SKM-1 treated with dmso at 0.1 percent for 144 hours (cell line): ENCODE measurements around the gene JAK1.
A peak's percentile ranks its signal among the peaks of the same experiment; 100 is the strongest.
"Not testable (repeated sequence)": the region's sequence is repeated elsewhere in the genome, so short reads cannot be mapped to it uniquely, and the experiment has no call there.

Experiments
- DNase-seq: peaks from one replicate; lab custom pipeline; 2025; ENCODE audit not compliant: unreplicated experiment; lab: John Stamatoyannopoulos, UW

The JAK1 gene

GRCh38 chr1:64923294-64923718, 43.0 kb downstream of the JAK1 start:
- no peak for DNase-seq

DNA sequence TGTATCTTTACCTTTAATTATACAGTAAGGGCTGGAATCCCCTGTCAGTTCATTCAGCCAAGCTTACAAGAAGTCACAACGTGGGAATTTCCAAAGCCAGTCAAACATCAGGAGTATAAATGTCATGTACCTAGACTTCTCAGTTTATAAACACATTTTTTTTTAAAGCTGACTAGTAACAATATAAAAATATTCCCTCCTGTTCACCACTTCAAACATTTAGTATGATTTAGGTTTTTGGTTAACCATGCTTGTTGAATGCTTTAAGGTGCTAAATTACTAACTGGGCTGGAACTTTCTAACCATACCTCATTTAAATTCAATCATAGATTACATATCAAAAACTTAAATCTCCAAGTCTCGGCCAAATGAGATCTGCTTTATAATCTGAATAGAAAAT, 44.0 kb downstream of the JAK1 start:
- no peak for DNase-seq

DNA sequence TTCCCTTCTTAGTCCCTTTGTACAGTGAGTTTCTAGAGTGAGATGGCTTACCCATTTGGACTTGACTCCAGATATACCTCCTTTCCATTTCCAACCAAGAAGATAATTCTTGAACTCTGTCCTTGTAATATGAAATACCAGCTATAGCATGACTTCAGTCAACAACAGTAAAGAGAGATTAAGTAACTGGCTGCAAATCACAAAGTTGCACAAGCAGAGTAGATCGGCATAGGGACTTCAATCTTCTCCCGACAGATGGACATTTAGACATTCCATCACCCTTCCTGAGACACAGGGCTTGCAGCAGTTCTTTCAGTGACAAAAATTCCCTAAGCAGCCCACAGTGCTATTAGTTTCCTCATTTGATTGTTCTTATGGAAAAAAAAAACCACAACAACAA, 44.6 kb downstream of the JAK1 start:
- no peak for DNase-seq

DNA sequence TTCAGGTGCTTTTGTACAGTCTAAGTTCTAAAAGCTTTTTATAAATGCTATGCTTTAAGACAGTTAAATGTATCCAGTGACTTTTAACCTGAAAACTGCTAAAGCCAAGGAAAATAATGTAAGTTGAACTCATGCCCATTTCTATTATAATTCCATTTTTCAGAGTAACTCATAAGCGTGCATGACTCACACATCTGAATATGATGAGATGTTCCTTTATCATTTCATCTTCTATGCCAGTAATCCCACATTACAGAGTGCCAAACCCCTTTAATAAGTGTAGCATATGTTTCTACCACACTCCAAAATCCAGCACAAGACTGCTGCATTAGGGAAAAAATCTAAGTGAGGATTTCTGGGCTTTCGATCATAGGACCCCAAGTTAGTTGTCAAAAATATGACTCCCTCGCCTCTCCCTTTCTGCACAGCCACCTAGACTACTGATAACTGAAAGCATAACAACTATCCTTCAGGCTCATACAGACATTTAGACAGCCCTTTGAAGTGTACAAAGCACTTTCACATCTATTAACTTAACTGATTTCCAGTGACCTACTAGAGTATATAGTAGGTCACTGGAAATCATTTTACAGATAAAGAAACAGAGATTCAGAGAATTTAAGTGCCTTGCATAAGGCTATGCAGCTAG, 45.3 kb downstream of the JAK1 start:
- DNase-seq, result no peak

- DNase-seq, result not testable (repeated sequence)
Measured at GRCh38 chr1:64919120-64919519, 47.2 kb downstream of the JAK1 start.

DNA sequence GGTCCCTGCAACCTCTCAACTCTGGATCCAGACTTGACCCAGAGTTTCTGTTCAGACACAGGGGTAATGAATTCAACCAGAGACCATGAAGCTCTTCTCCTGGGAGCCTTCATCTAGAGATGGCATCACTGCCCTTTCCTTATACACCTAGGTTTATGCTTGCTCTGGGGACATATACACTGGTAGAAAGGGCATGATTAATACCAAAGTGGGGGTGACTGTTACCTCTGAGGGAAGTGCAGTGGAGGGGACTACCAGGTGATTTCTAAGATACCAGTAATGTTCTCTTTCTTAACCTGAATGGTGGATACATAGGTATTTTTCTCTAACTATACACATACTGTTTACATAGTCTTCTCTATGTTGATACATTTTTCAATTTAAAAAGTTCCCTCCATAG, 48.4 kb downstream of the JAK1 start:
- no peak for DNase-seq

DNA sequence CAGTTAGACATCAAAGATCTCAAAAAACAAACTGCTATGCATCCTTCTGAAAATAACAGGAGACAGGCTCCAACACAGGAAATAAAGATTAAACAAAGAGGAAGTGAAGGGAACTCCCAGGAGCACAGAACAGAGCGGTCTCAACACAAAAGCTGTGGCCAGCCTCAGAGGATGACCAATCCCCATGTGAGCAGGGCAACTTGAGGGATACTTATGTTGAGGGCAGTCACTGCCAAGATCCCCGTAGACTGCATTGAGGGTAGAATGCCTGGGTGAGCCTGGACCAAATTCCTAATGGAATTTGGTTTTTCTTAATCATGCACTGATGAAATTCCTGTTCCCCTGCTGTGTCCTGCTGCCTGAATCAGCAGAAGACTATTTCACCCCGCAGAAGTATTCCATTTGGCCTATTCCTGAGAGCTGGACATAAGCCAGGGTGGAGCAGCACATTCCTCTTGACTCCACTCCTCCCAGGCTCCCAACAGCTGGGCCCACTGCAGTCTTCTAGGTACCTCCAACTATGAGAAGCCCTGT, 49.0 kb downstream of the JAK1 start:
- DNase-seq, result peak; percentile 69

- no peak for DNase-seq
Measured at GRCh38 chr1:64915381-64916274, 50.7 kb downstream of the JAK1 start.

DNA sequence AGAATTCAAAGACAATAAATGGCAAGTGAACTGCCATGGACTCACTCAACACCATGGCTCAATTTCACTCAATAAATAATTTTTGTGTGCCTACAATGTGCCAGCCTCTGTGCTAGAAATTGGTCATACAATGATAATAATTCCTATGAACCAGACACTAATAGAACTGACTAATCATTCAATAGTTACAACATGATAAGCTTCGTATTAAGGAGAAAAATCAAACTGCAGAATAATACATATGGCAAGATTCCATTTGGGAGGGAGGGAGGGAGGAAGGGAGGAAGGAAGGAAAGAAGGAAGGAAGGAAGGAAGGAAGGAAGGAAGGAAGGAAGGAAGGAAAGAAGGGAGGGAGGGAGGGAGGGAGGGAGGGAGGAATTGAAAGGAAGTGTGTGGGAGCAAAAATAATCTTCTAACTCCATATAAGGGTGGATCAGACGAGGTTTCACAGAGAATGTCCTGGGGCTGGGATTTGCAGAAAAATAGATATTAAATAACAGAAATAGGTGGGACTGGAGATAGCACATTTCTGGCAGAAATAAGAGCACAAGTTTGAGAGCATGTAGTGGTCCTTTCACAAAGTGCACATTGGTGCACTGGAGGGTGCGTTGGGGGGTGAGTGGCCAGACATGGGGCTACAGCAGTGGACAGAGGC, 52.9 kb downstream of the JAK1 start:
- no peak for DNase-seq

DNA sequence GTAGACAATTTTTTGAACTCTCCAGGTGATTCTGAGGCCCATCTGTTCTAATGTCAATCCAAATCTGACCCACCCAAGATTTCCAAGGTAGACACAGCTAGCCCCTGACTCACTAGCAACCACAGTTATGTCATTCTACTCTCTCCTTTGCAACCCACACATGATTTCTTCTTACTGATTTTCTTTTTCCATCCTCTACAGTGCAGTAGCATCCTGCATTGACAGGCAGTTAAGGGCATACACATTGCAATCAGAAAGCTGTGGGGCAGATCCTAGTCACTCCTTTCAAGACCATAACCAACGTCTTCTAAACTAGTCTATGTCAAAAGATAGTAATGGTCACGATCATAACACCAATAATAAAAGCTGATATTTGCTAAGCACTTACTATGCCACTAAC, 54.2 kb downstream of the JAK1 start:
- DNase-seq, result no peak

DNA sequence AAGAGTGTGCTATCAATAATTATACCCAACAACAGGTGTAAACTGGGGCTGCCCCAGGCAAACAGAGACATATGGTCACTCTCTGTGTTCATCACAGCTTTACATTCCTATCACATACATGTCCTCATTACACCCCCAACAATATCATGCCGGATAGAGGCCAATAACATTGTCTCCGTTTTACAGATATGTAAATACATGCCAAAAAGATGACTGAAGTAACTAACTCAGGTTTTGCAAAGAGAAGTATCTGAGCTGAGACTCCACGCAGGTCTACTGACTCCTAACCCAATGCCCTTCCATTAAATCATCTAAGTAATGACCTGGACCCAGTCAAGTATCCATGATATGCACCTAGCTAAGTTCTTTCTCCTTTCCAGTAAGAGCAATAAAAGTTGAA, 55.0 kb downstream of the JAK1 start:
- no peak for DNase-seq

DNA sequence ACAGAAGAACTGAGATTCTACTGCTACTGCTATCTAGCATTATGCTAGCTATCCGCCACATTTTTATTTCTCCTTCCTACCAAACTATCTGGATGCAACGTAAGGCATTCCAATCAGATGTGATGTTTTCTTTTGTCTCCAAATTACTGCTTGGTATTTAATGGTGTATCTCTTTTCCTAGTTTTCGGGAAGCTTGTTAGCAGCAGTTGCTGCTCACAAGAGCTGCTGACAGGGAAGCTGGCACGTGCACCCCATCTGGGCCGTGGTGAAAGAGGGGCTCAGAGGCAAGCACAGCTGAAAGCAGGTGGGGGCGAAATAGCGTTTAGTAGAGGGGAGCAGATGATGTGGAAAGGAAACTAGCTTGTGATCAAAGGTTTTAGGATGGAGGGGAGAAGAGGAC, 57.3 kb downstream of the JAK1 start:
- no peak for DNase-seq

DNA sequence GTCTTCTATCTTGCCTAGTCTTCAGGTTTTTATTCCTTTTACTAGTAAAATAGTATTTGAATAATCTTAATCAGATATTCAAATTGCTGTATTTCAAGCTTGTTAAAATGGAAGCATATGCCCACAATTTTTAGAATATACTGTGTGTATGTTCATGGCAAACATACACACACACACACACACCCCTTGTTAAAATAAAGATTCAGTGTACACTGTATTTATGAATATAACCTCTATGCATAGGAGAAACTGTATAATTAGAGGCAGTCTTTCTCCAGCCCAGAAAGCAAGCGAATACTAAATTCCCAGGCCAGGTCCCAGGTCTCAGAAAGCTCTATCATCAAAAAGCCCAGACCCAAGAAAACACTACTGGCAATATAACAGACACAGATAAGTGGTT, 57.8 kb downstream of the JAK1 start:
- DNase-seq, result no peak

- no peak for DNase-seq
Measured at GRCh38 chr1:64906447-64906846, 59.9 kb downstream of the JAK1 start.

- DNase-seq, result no peak
Measured at GRCh38 chr1:64903593-64903992, 62.8 kb downstream of the JAK1 start.

- DNase-seq, result no peak
Measured at GRCh38 chr1:64901663-64902062, 64.7 kb downstream of the JAK1 start.

- DNase-seq, result no peak
Measured at GRCh38 chr1:64900916-64901315, 65.4 kb downstream of the JAK1 start.

GRCh38 chr1:64898107-64898861, 68.1 kb downstream of the JAK1 start:
- DNase-seq, result peak; percentile 6

- DNase-seq, result no peak
Measured at GRCh38 chr1:64896551-64896950, 69.8 kb downstream of the JAK1 start.

DNA sequence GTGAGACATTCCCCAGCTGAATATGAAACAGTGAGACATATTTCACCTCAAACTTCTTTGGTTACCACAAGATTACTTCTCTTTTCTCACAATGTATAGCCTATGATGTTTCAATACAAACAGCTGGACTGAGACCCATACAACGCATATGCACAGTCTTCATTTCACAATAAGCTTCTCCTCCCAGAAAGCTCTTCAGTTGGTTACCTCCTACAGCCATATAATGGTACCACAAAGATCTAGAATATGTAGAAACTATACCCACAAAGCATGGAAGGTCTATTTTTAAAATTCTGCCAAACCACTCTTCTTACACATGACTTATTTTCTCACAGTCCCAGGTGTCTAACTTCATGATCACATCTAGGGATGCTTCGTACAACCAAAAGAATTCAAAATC, 70.8 kb downstream of the JAK1 start:
- DNase-seq, result peak; percentile 97
